ENCODE measurements around the gene RNF6. TPM values are rescaled to one million over a fixed set of nuclear protein-coding genes. Genes with fewer than 3 reads are reported as not detected.

Gene RNF6
- total RNA-seq, 1 experiment from 2014 or later: 33.2 TPM

- no peak for ATAC-seq
- no peaks in the 10 kb centered on the region for H3K9me2 ChIP-seq (ENCODE audit: insufficient read depth)
- CTCF ChIA-PET: no interaction called here
- no peak overlapping the region for H3K27ac ChIP-seq (ENCODE audit: low read depth, low read length)
- no peak overlapping the region for H3K4me2 ChIP-seq (ENCODE audit: low read length)
- no peaks in the 10 kb centered on the region for H4K20me1 ChIP-seq (ENCODE audit: insufficient read depth)
- no peak overlapping the region for H3K9ac ChIP-seq (ENCODE audit: low read length)
- H3K79me2 ChIP-seq (ENCODE audit: insufficient read depth, low read length): no peaks in the 10 kb centered on the region
- no peaks in the 10 kb centered on the region for H3K9me3 ChIP-seq (ENCODE audit: control insufficient read depth in 1 of 2, insufficient read depth in 1 of 2, low read depth in 1 of 2, low read length in 2 of 2)
- BruUV-seq (replicated peaks): no TSS peak
- TF ChIP-seq YY1 (IDR thresholded peaks at IDR 0.05; ENCODE audit: extremely low read depth, insufficient replicate concordance, low read depth, low read length) (no peak), POLR2AphosphoS5 (IDR thresholded peaks at IDR 0.05; ENCODE audit: low read depth, low read length) (no peak), SRF (IDR thresholded peaks at IDR 0.05; ENCODE audit: low read depth) (no peak), ELF1 (IDR thresholded peaks at IDR 0.05; ENCODE audit: borderline replicate concordance, low read depth) (no peak), REST (IDR thresholded peaks at IDR 0.05; ENCODE audit: low read depth) (no peak), ZNF274 (IDR thresholded peaks at IDR 0.05; ENCODE audit: low read depth, low read length) (no peak), JUND (IDR thresholded peaks at IDR 0.05) (no peak), POLR2A (IDR thresholded peaks at IDR 0.05; ENCODE audit: borderline replicate concordance, extremely low read depth, insufficient read depth, insufficient read length) (no peak), TCF7L2 (IDR thresholded peaks at IDR 0.05; ENCODE audit: borderline replicate concordance, extremely low read depth, insufficient read depth, insufficient read length) (no peak), MAX (IDR thresholded peaks at IDR 0.05) (no peak), EZH2phosphoT487 (IDR thresholded peaks at IDR 0.05; ENCODE audit: borderline replicate concordance) (no peak), CTCF (IDR thresholded peaks at IDR 0.05 in 2 of 3, conservative IDR thresholded peaks at IDR 0.05 in 1 of 3; ENCODE audit: borderline replicate concordance in 1 of 3, insufficient read depth in 1 of 3, low read depth in 2 of 3, low read length in 2 of 3) (no peak), CEBPB (IDR thresholded peaks at IDR 0.05; ENCODE audit: low read depth) (no peak), RAD21 (IDR thresholded peaks at IDR 0.05; ENCODE audit: low read depth) (no peak), CBX3 (IDR thresholded peaks at IDR 0.05; ENCODE audit: low read depth) (no peak), SP1 (IDR thresholded peaks at IDR 0.05; ENCODE audit: low read depth) (no peak), ZBTB33 (IDR thresholded peaks at IDR 0.05; ENCODE audit: extremely low read depth, insufficient replicate concordance, low read length) (no peak), EZH2 (IDR thresholded peaks at IDR 0.05) (no peak), FOSL1 (IDR thresholded peaks at IDR 0.05; ENCODE audit: low read depth) (no peak)
- no peak overlapping the region for H2AFZ ChIP-seq (ENCODE audit: low read depth, low read length, poor library complexity, severe bottlenecking)
- H3K36me3 ChIP-seq (ENCODE audit: control insufficient read depth in 1 of 2, insufficient read depth in 2 of 2, low read length in 2 of 2): no peaks in the 10 kb centered on the region
- DNase-seq (ENCODE audit: low read depth, low spot score): no peak
- intact Hi-C loops (cut with micrococcal nuclease): no loop called here
- H3K27me3 ChIP-seq (ENCODE audit: insufficient read depth, low read length): no peaks in the 10 kb centered on the region
- RAD21 ChIA-PET (ENCODE audit: low non-redundant PET in 1 of 2, low total read pairs in 2 of 2, uncharacterized antibody in 2 of 2, unreplicated experiment in 2 of 2): no interaction called here
- H3K4me3 ChIP-seq (replicated peaks in 1 of 2; ENCODE audit: low read depth in 1 of 2, low read length in 2 of 2): no peak overlapping the region
- H3K4me1 ChIP-seq (ENCODE audit: control insufficient read depth in 1 of 2, insufficient read depth in 2 of 2, low read length in 2 of 2): no peaks in the 10 kb centered on the region
- POLR2A ChIA-PET: no interaction called here
These were observed 8.6 kb upstream of the RNF6 start for GRCh38 chr13:26230703-26231102.
